HepG2 (cell line): ENCODE results near the gene CDC42SE2. TPM values are rescaled to one million over a fixed set of nuclear protein-coding genes. Genes with fewer than 3 reads are reported as not detected.

Experiments
- polyA plus RNA-seq, 8 experiments: library from polyadenylated mRNA; depleted of rRNA in 3 of 8; stranded (reverse) in 7 of 8; unstranded in 1 of 8; fragments of >200 nt; fragmentation: Illumina TruSeq in 4 of 8; extraction: Trizol in 4 of 8; gene quantifications; 2 replicates each; pipeline versions ENCODE4 v1.2.1 to v1.2.3, GENCODE V29; 2011 to 2016; ENCODE audit warnings: low read depth in 4 of 8, missing spikeins in 1 of 8, mixed read lengths in 1 of 8; ENCODE audit not compliant: insufficient read depth in 1 of 8
- small RNA-seq, 3 experiments: library from RNA; depleted of rRNA; stranded (forward); fragments of <200 nt; gene quantifications; one replicate each; pipeline ENCODE3, GENCODE V24; 2012; ENCODE audit warnings: low read depth in 2 of 3, low replicate concordance in 1 of 3; ENCODE audit not compliant: insufficient read length in 3 of 3, insufficient read depth in 2 of 3
- total RNA-seq, 5 experiments: library from RNA; depleted of rRNA; stranded (reverse); fragments of >200 nt; fragmentation: Illumina TruSeq; extraction: Trizol; gene quantifications; 2 replicates each; pipeline ENCODE4 v1.2.3, GENCODE V29; 2016; ENCODE audit warnings: low read depth in 1 of 5

The CDC42SE2 gene
- total and polyA plus RNA-seq, 2 of the 13 experiments (the other 11 are each of a cell fraction or from before 2014, with no cell fraction given), result 19.6 to 25.0 TPM

Small RNA genes within 50 kb of the gene (small RNA-seq; reads per million reads assigned to genes)
- gene AC004777.1, result 0 reads per million in 3 experiments
- gene RF02271, result 0 reads per million in 3 experiments

Other genes starting within 250 kb of the CDC42SE2 start
- 428 and 545 TPM in 2 replicates for gene HINT1, start 98.8 kb upstream of the CDC42SE2 start, total RNA-seq (2016; rRNA removed; fragmentation: Illumina TruSeq; extraction: Trizol)
- 763 and 997 TPM in 2 replicates for gene HINT1, start 98.8 kb upstream of the CDC42SE2 start, polyA plus RNA-seq (2011; rRNA removed)
- 5.5 and 9.4 TPM in 2 replicates for gene LYRM7, start 93.1 kb upstream of the CDC42SE2 start, total RNA-seq (2016; rRNA removed; fragmentation: Illumina TruSeq; extraction: Trizol)
- gene LYRM7, start 93.1 kb upstream of the CDC42SE2 start, polyA plus RNA-seq (2011; rRNA removed), result 2.4 and 3.0 TPM in 2 replicates